D721Med (cell line): ENCODE data around the gene ARHGEF7.
"Not testable (repeated sequence)": the region's sequence is repeated elsewhere in the genome, so short reads cannot be mapped to it uniquely, and the experiment has no call there.

Source experiments
- DNase-seq: peaks from one replicate; pipeline ENCODE4 v3.0.0; 2011; ENCODE audit warnings: low spot score; ENCODE audit not compliant: insufficient read length
- FAIRE-seq: peaks from 2 replicates; lab custom pipeline; 2011; peaks lifted over from hg19 to GRCh38; lab: Jason Lieb, UNC
- CTCF ChIP-seq: IDR thresholded peaks from 2 replicates; pipeline ENCODE4 v1.5.1; 2012; ENCODE audit warnings: mild to moderate bottlenecking, control low read depth; ENCODE audit not compliant: insufficient read depth; ENCODE audit errors: missing control alignments

Gene ARHGEF7

DNA sequence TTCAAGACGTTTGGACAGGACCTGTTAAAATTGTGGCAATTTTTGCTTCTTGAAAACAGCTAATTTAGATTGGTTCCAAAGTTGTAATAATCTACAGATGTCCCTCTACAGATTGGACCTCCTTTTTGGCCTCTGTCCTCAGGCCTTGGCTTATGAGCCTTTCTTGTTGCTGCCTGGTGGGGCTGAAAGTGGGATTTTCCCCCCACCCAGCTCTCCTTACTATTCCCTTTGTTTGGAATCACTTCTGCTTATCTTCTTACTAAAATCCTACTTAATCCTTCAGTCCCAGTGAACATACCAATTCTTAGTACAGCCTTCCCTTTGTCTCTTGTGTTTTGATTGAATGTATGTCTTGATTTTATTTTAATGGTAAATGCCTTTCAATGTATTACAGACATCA lies 141.8 kb downstream of the ARHGEF7 start:
- peak; percentile 59 for DNase-seq
- FAIRE-seq = no peak
- no peak for TF ChIP-seq CTCF

DNA sequence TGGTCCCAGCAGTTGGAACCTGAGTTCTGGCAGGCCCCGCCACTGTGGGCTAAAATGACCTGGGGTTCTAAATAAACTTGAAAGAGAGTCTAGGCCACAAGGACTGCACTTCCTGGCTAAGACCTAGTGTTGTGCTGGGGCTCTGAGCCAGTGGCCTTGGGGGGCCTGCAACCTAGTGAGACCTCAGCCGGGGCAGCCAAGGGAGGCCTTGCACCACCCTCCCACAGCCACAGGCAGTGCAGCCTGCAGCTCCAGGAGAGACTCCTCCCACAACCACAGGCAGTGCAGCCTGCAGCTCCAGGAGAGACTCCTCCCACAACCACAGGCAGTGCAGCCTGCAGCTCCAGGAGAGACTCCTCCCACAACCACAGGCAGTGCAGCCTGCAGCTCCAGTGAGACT lies 142.8 kb downstream of the ARHGEF7 start:
- not testable (repeated sequence) for FAIRE-seq, DNase-seq

DNA sequence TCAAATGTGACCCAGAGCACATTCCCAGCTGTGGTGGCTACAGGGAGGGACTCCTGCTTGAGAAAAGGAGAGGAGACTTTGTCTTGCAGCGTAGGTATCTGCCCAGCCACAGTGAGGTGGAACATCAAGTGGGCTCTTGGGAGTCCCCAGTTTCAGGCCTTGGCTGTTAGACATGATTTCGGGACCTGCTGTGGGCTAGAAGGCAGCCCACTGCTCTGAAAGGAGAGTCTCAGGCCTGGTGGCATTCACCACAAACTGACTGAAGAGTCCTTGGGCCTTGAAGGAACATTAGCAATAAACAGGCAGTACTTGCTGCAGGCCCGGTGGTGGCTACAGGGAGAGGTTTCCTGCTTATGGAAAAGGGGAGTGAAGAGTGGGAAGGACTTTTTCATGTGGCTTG lies 143.5 kb downstream of the ARHGEF7 start:
- DNase-seq (no peak), FAIRE-seq (no peak)
- TF ChIP-seq CTCF = no peak

- DNase-seq (no peak), FAIRE-seq (no peak)
- TF ChIP-seq CTCF = no peak
These were observed 143.9 kb downstream of the ARHGEF7 start for GRCh38 chr13:111259058-111259457.

- TF ChIP-seq CTCF = no peak
- no peak for FAIRE-seq
- no peak for DNase-seq
These were observed 146.2 kb downstream of the ARHGEF7 start for GRCh38 chr13:111261326-111261725.

- no peak for DNase-seq
These were observed 147.2 kb downstream of the ARHGEF7 start for GRCh38 chr13:111262281-111262680.

DNA sequence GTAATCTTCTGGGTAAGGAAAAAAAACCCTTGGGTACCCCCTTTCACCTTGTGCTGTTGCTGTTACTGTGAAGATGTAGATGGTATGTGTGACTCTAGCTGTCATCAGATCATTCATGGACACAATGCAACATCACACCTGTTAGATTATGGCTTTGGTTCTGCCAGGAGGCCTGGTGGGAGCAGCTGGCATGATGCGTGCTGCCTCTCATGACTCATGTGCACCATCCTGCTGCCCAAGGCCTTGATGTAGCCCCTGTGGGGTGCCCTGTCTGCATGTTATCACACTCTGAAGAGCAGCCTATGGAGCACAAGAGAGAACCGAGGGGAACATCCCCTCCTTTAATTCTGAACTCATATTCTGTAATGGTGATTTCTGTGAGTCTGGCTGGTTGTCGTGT lies 147.6 kb downstream of the ARHGEF7 start:
- DNase-seq = no peak

More at GRCh38 chr13:111262281-111262680, 147.2 kb downstream of the ARHGEF7 start:
- no peak for FAIRE-seq
- no peak for TF ChIP-seq CTCF

More for the DNA sequence above, 147.6 kb downstream of the ARHGEF7 start:
- TF ChIP-seq CTCF = no peak
- FAIRE-seq = no peak
